ENCODE results near the gene RNASE13.
"Not testable (repeated sequence)": the region's sequence is repeated elsewhere in the genome, so short reads cannot be mapped to it uniquely, and the experiment has no call there.

RNASE13 gene

GRCh38 chr14:21049271-21049673, 14.7 kb upstream of the RNASE13 start:
- Histone ChIP-seq H3K27me3 (ENCODE audit: control insufficient read depth, insufficient read depth, low read length) (no peaks in the 10 kb centered on the region), H3K27ac (ENCODE audit: low read length) (no peak overlapping the region), H3K36me3 (ENCODE audit: control insufficient read depth, low read depth, low read length) (no peaks in the 10 kb centered on the region), H3K4me1 (ENCODE audit: control insufficient read depth, low read depth, low read length) (no peaks in the 10 kb centered on the region), H3K9ac (ENCODE audit: low read length) (no peak overlapping the region), H3K4me3 (ENCODE audit: low read length) (no peak overlapping the region), H3K9me3 (ENCODE audit: control insufficient read depth, low read depth, low read length) (no peaks in the 10 kb centered on the region)

- no peaks in the 10 kb centered on the region for H3K36me3 ChIP-seq (ENCODE audit: control insufficient read depth, low read depth, low read length)
- H3K9ac ChIP-seq (ENCODE audit: low read length) = no peak overlapping the region
- H3K4me1 ChIP-seq (ENCODE audit: control insufficient read depth, low read depth, low read length) = no peaks in the 10 kb centered on the region
- no peak overlapping the region for H3K4me3 ChIP-seq (ENCODE audit: low read length)
- H3K27ac ChIP-seq (ENCODE audit: low read length) = no peak overlapping the region
- H3K27me3 ChIP-seq (ENCODE audit: control insufficient read depth, insufficient read depth, low read length) = no peaks in the 10 kb centered on the region
- no peaks in the 10 kb centered on the region for H3K9me3 ChIP-seq (ENCODE audit: control insufficient read depth, low read depth, low read length)
Observed at GRCh38 chr14:21048638-21049037, 14.0 kb upstream of the RNASE13 start.

- Histone ChIP-seq H3K27ac (ENCODE audit: low read length) (no peak overlapping the region), H3K9ac (ENCODE audit: low read length) (no peak overlapping the region), H3K4me3 (ENCODE audit: low read length) (no peak overlapping the region), H3K27me3 (ENCODE audit: control insufficient read depth, insufficient read depth, low read length) (no peaks in the 10 kb centered on the region), H3K4me1 (ENCODE audit: control insufficient read depth, low read depth, low read length) (no peaks in the 10 kb centered on the region), H3K36me3 (ENCODE audit: control insufficient read depth, low read depth, low read length) (no peaks in the 10 kb centered on the region), H3K9me3 (ENCODE audit: control insufficient read depth, low read depth, low read length) (no peaks in the 10 kb centered on the region)
Observed at GRCh38 chr14:21047378-21047781, 12.8 kb upstream of the RNASE13 start.

GRCh38 chr14:21043974-21044618, 9.5 kb upstream of the RNASE13 start:
- Histone ChIP-seq H3K9ac (ENCODE audit: low read length) (no peak overlapping the region), H3K27me3 (ENCODE audit: control insufficient read depth, insufficient read depth, low read length) (no peaks in the 10 kb centered on the region), H3K4me3 (ENCODE audit: low read length) (no peak overlapping the region), H3K27ac (ENCODE audit: low read length) (no peak overlapping the region), H3K36me3 (ENCODE audit: control insufficient read depth, low read depth, low read length) (no peaks in the 10 kb centered on the region), H3K4me1 (ENCODE audit: control insufficient read depth, low read depth, low read length) (peaks cover 9% of the 10 kb centered on the region), H3K9me3 (ENCODE audit: control insufficient read depth, low read depth, low read length) (no peaks in the 10 kb centered on the region)

- Histone ChIP-seq H3K4me3 (ENCODE audit: low read length) (no peak overlapping the region), H3K27ac (ENCODE audit: low read length) (no peak overlapping the region), H3K9me3 (ENCODE audit: control insufficient read depth, low read depth, low read length) (no peaks in the 10 kb centered on the region), H3K4me1 (ENCODE audit: control insufficient read depth, low read depth, low read length) (peaks cover 15% of the 10 kb centered on the region), H3K9ac (ENCODE audit: low read length) (no peak overlapping the region), H3K36me3 (ENCODE audit: control insufficient read depth, low read depth, low read length) (no peaks in the 10 kb centered on the region), H3K27me3 (ENCODE audit: control insufficient read depth, insufficient read depth, low read length) (no peaks in the 10 kb centered on the region)
Observed at GRCh38 chr14:21043387-21043973, 8.9 kb upstream of the RNASE13 start.

- no peaks in the 10 kb centered on the region for H3K9me3 ChIP-seq (ENCODE audit: control insufficient read depth, low read depth, low read length)
- H3K36me3 ChIP-seq (ENCODE audit: control insufficient read depth, low read depth, low read length) = no peaks in the 10 kb centered on the region
- H3K9ac ChIP-seq (ENCODE audit: low read length) = no peak overlapping the region
- H3K4me1 ChIP-seq (ENCODE audit: control insufficient read depth, low read depth, low read length) = peaks cover 15% of the 10 kb centered on the region
- H3K27me3 ChIP-seq (ENCODE audit: control insufficient read depth, insufficient read depth, low read length) = no peaks in the 10 kb centered on the region
- no peak overlapping the region for H3K27ac ChIP-seq (ENCODE audit: low read length)
- no peak overlapping the region for H3K4me3 ChIP-seq (ENCODE audit: low read length)
Observed at GRCh38 chr14:21042918-21043317, 8.3 kb upstream of the RNASE13 start.

- Histone ChIP-seq H3K4me3 (ENCODE audit: low read length) (no peak within 1 kb of the TSS), H3K27ac (ENCODE audit: low read length) (no peak within 1 kb of the TSS), H3K36me3 (ENCODE audit: control insufficient read depth, low read depth, low read length) (no peaks in the 10 kb centered on the region), H3K9me3 (ENCODE audit: control insufficient read depth, low read depth, low read length) (no peaks in the 10 kb centered on the region), H3K27me3 (ENCODE audit: control insufficient read depth, insufficient read depth, low read length) (no peaks in the 10 kb centered on the region), H3K4me1 (ENCODE audit: control insufficient read depth, low read depth, low read length) (peaks cover 15% of the 10 kb centered on the region), H3K9ac (ENCODE audit: low read length) (no peak within 1 kb of the TSS)
Observed at GRCh38 chr14:21041676-21042433, 7.2 kb upstream of the RNASE13 start, which contains the start of gene RNASE7. RNASE7 (plus strand) TSS chr14:21042362; CDS start chr14:21042993, 631 bp downstream.

GRCh38 chr14:21040941-21041340, 6.3 kb upstream of the RNASE13 start:
- not testable (repeated sequence) for H3K27ac ChIP-seq (ENCODE audit: low read length); H3K27me3 ChIP-seq (ENCODE audit: control insufficient read depth, insufficient read depth, low read length); H3K4me3 ChIP-seq (ENCODE audit: low read length); H3K36me3 ChIP-seq (ENCODE audit: control insufficient read depth, low read depth, low read length); H3K9me3 ChIP-seq (ENCODE audit: control insufficient read depth, low read depth, low read length); H3K9ac ChIP-seq (ENCODE audit: low read length)
- H3K4me1 ChIP-seq (ENCODE audit: control insufficient read depth, low read depth, low read length) = peaks cover 15% of the 10 kb centered on the region

- Histone ChIP-seq H3K9ac (ENCODE audit: low read length) (no peak overlapping the region), H3K27ac (ENCODE audit: low read length) (no peak overlapping the region), H3K27me3 (ENCODE audit: control insufficient read depth, insufficient read depth, low read length) (no peaks in the 10 kb centered on the region)
Observed at GRCh38 chr14:21040370-21040925, 5.8 kb upstream of the RNASE13 start.

GRCh38 chr14:21039585-21040369, 5.2 kb upstream of the RNASE13 start:
- H3K27me3 ChIP-seq (ENCODE audit: control insufficient read depth, insufficient read depth, low read length) = no peaks in the 10 kb centered on the region
- H3K4me1 ChIP-seq (ENCODE audit: control insufficient read depth, low read depth, low read length) = peaks cover 15% of the 10 kb centered on the region
- H3K36me3 ChIP-seq (ENCODE audit: control insufficient read depth, low read depth, low read length) = no peaks in the 10 kb centered on the region
- H3K4me3 ChIP-seq (ENCODE audit: low read length) = no peak overlapping the region
- H3K9me3 ChIP-seq (ENCODE audit: control insufficient read depth, low read depth, low read length) = no peaks in the 10 kb centered on the region
- no peak overlapping the region for H3K27ac ChIP-seq (ENCODE audit: low read length)
- no peak overlapping the region for H3K9ac ChIP-seq (ENCODE audit: low read length)

More at GRCh38 chr14:21040370-21040925, 5.8 kb upstream of the RNASE13 start:
- Histone ChIP-seq H3K36me3 (ENCODE audit: control insufficient read depth, low read depth, low read length) (no peaks in the 10 kb centered on the region), H3K4me3 (ENCODE audit: low read length) (no peak overlapping the region), H3K9me3 (ENCODE audit: control insufficient read depth, low read depth, low read length) (no peaks in the 10 kb centered on the region), H3K4me1 (ENCODE audit: control insufficient read depth, low read depth, low read length) (peaks cover 15% of the 10 kb centered on the region)

All from iPS-18a (cell line).